ENCODE results near the gene TRIP11.

- TF ChIP-seq POLR2A (IDR thresholded peaks at IDR 0.05; ENCODE audit: low read depth, low read length) (no peak), POLR2AphosphoS5 (IDR thresholded peaks at IDR 0.05; ENCODE audit: low read depth, low read length) (no peak), SPI1 (IDR thresholded peaks at IDR 0.05; ENCODE audit: low read depth, low read length) (no peak), TAF1 (IDR thresholded peaks at IDR 0.05; ENCODE audit: low read depth, low read length) (no peak), POU2F2 (IDR thresholded peaks at IDR 0.05; ENCODE audit: low read depth, low read length) (no peak)
Observed at GRCh38 chr14:92022036-92022435, 17.8 kb downstream of the TRIP11 start.

All from GM12891 (cell line).